B cell (primary cell): ENCODE data around the gene DDAH1. TPM values are rescaled to one million over a fixed set of nuclear protein-coding genes. Genes with fewer than 3 reads are reported as not detected.

Source experiments
- ATAC-seq: fragments of 200-7000 bp; cut with Tn5 transposase; one replicate; pipeline ENCODE4 v1.10.0; 2021; ENCODE audit warnings: low read depth, mild to moderate bottlenecking, moderate number of reproducible peaks, moderate library complexity
- CTCF ChIA-PET: fragments of 350-600 bp; sonication (Branson Sonifier 250); formaldehyde crosslinking; loops from one replicate; lab custom pipeline; 2021; ENCODE audit warnings: antibody characterized with exemption, inconsistent platforms; lab: Charles Lee
- POLR2A ChIA-PET: fragments of 350-600 bp; sonication (Branson Sonifier 250); formaldehyde crosslinking; loops from one replicate; lab custom pipeline; 2021; ENCODE audit warnings: antibody characterized with exemption; lab: Charles Lee
- DNase-seq: peaks from one replicate; pipeline ENCODE4 v3.0.0; 2013
- H2AFZ ChIP-seq: 2 replicates; pipeline ENCODE4 v1.6.1; 2012; ENCODE audit warnings: mild to moderate bottlenecking, low read depth, low read length; ENCODE audit not compliant: insufficient read depth, poor library complexity, severe bottlenecking
- H3K27ac ChIP-seq, 2 donors: 1 replicate in 1 of 2; 2 replicates in 1 of 2; pipeline ENCODE4 v1.5.1; 2012 to 2013; ENCODE audit warnings: low read length in 2 of 2, mild to moderate bottlenecking in 2 of 2, moderate library complexity in 1 of 2
- H3K27me3 ChIP-seq, 4 experiments: fragments of 200-600 bp in 1 of 4; sonication (generic) in 1 of 4; replicated peaks in 1 of 4; 1 replicate in 2 of 4; 2 replicates in 2 of 4; pipeline versions ENCODE4 v1.6.1 to v1.7.0; 2013 to 2016; ENCODE audit warnings: low read length in 3 of 4, mild to moderate bottlenecking in 2 of 4, mixed read lengths in 1 of 4, moderate library complexity in 1 of 4; ENCODE audit not compliant: insufficient read depth in 4 of 4, control insufficient read depth in 3 of 4; ENCODE audit errors: control extremely low read depth in 1 of 4
- H3K36me3 ChIP-seq, 2 experiments: replicated peaks in 1 of 2; 1 replicate in 1 of 2; 2 replicates in 1 of 2; pipeline versions ENCODE4 v1.6.1 to v1.7.1; 2013; ENCODE audit warnings: low read length in 1 of 2; ENCODE audit not compliant: insufficient read depth in 2 of 2, control insufficient read depth in 1 of 2; ENCODE audit errors: control extremely low read depth in 1 of 2, extremely low read depth in 1 of 2
- H3K4me1 ChIP-seq, 2 donors: fragments of 200-600 bp in 1 of 2; sonication (generic) in 1 of 2; 1 replicate in 1 of 2; 2 replicates in 1 of 2; pipeline versions ENCODE4 v1.5.1 to v1.6.1; 2013 to 2017; ENCODE audit warnings: low read length in 2 of 2; ENCODE audit not compliant: control insufficient read depth in 2 of 2, insufficient read depth in 2 of 2
- H3K4me2 ChIP-seq: replicated peaks from 2 replicates; pipeline ENCODE3; 2012; ENCODE audit warnings: mild to moderate bottlenecking, low read depth, low read length; ENCODE audit not compliant: poor library complexity, severe bottlenecking
- H3K4me3 ChIP-seq, 5 experiments: fragments of 200-600 bp in 1 of 5; sonication (generic) in 1 of 5; 1 replicate in 3 of 5; 2 replicates in 2 of 5; pipeline versions ENCODE4 v1.5.1 to v1.7.0; 2011 to 2016; ENCODE audit warnings: low read length in 4 of 5, mild to moderate bottlenecking in 4 of 5, low read depth in 2 of 5, control low read depth in 1 of 5, moderate library complexity in 1 of 5; ENCODE audit not compliant: insufficient read depth in 1 of 5; ENCODE audit errors: control extremely low read depth in 1 of 5, extremely low read depth in 1 of 5
- H3K79me2 ChIP-seq: fragments of 200-600 bp; sonication (generic); one replicate; pipeline ENCODE4 v1.6.0; 2016; ENCODE audit warnings: low read length; ENCODE audit not compliant: control insufficient read depth, insufficient read depth
- H3K9ac ChIP-seq: fragments of 200-600 bp; sonication (generic); 2 replicates; pipeline ENCODE4 v1.6.1; 2017; ENCODE audit warnings: mild to moderate bottlenecking, low read length, moderate library complexity
- H3K9me3 ChIP-seq, 3 donors: one replicate each; pipeline versions ENCODE4 v1.6.1 to v1.7.1; 2013; ENCODE audit warnings: low read length in 2 of 3; ENCODE audit not compliant: control insufficient read depth in 2 of 3, insufficient read depth in 1 of 3; ENCODE audit errors: control extremely low read depth in 1 of 3
- H4K20me1 ChIP-seq: 2 replicates; pipeline ENCODE4 v1.6.0; 2012; ENCODE audit warnings: mild to moderate bottlenecking, low read length; ENCODE audit not compliant: insufficient read depth, control insufficient read depth, poor library complexity, severe bottlenecking
- H3K27ac Mint-ChIP-seq: one replicate; pipeline ENCODE4 v1.8.0; 2021; ENCODE audit warnings: mixed read lengths
- H3K27me3 Mint-ChIP-seq: one replicate; pipeline ENCODE4 v1.8.0; 2021; ENCODE audit warnings: mixed read lengths
- H3K4me1 Mint-ChIP-seq: one replicate; pipeline ENCODE4 v1.8.0; 2021; ENCODE audit warnings: mixed read lengths
- H3K4me3 Mint-ChIP-seq: one replicate; pipeline ENCODE4 v1.8.0; 2021; ENCODE audit warnings: mixed read lengths
- H3K9me3 Mint-ChIP-seq: one replicate; pipeline ENCODE4 v1.8.0; 2022; ENCODE audit warnings: mixed read lengths; ENCODE audit not compliant: insufficient read depth
- CTCF ChIP-seq: fragments of 200-600 bp; IDR thresholded peaks from one replicate; pipeline ENCODE4 v1.8.0; 2022; ENCODE audit warnings: antibody characterized with exemption, mild to moderate bottlenecking
- EZH2 ChIP-seq: IDR thresholded peaks from 2 replicates; pipeline ENCODE4 v1.6.1; 2012; ENCODE audit warnings: borderline replicate concordance, low read depth, mild to moderate bottlenecking, moderate library complexity, low read length; ENCODE audit not compliant: insufficient read depth, poor library complexity, severe bottlenecking
- WGBS: methylation state at CpG from one replicate; pipeline ENCODE4 v1.1.5; 2013; ENCODE audit warnings: missing lambda C conversion rate; ENCODE audit not compliant: insufficient coverage; 5-methylcytosine and 5-hydroxymethylcytosine counted together
- intact Hi-C: fragments of 100-400 bp; cut with micrococcal nuclease; formaldehyde crosslinking; loops from one replicate; pipeline ENCODE4 v1.10.0; 2022
- polyA plus RNA-seq: library from polyadenylated mRNA; depleted of rRNA; stranded (reverse); fragments of >200 nt; gene quantifications from 2 replicates; pipeline ENCODE4 v1.2.3, GENCODE V29; 2012
- total RNA-seq, 2 donors: library from RNA; stranded (reverse); fragments of 120-200 nt in 1 of 2; gene quantifications; 1 replicate in 1 of 2; 2 replicates in 1 of 2; pipeline versions ENCODE4 v1.2.3 to v1.2.4, GENCODE V29; 2013 to 2022

Gene DDAH1
- total and polyA plus RNA-seq, 2 donors (not counting 1 experiment from before 2014, with no cell fraction given), result 0.04 TPM; not detected in 1

GRCh38 chr1:85409516-85409915 lies 55.4 kb downstream of the DDAH1 start:
- ChIA-PET POLR2A (no interaction called here), CTCF (no interaction called here)
- no peak overlapping the region for H3K27ac Mint-ChIP-seq
- intact Hi-C loops, result no loop called here
- TF ChIP-seq CTCF (no peak), EZH2 (no peak)
- ATAC-seq, result no peak
- H3K4me1 Mint-ChIP-seq, result no peaks in the 10 kb centered on the region
- H3K9ac ChIP-seq, result no peak overlapping the region
- H3K9me3 Mint-ChIP-seq, result no peaks in the 10 kb centered on the region
- no peak overlapping the region for H3K4me3 ChIP-seq
- H3K4me1 ChIP-seq, result no peaks in the 10 kb centered on the region
- no peaks in the 10 kb centered on the region for H3K9me3 ChIP-seq
- no peaks in the 10 kb centered on the region for H3K27me3 ChIP-seq
- no peak overlapping the region for H2AFZ ChIP-seq
- H3K4me3 Mint-ChIP-seq, result no peak overlapping the region
- no peaks in the 10 kb centered on the region for H3K36me3 ChIP-seq
- H3K4me2 ChIP-seq, result no peak overlapping the region
- no peaks in the 10 kb centered on the region for H3K27me3 Mint-ChIP-seq
- WGBS, result 93% methylated on average over 3 of the region's 3 CpGs
- H4K20me1 ChIP-seq, result no peaks in the 10 kb centered on the region
- H3K79me2 ChIP-seq, result no peaks in the 10 kb centered on the region
- no peak overlapping the region for H3K27ac ChIP-seq
- DNase-seq, result no peak

GRCh38 chr1:85407746-85408377 lies 57.1 kb downstream of the DDAH1 start:
- ChIA-PET CTCF (interaction anchor here (0.7 kb wide), 1 partner anchor 37 kb away, joined by 3 read pairs; no protein-coding TSS in a partner anchor), POLR2A (no interaction called here)
- Histone ChIP-seq H3K36me3 (no peaks in the 10 kb centered on the region), H3K27ac (no peak overlapping the region), H2AFZ (no peak overlapping the region), H3K4me1 (no peaks in the 10 kb centered on the region), H3K27me3 (no peaks in the 10 kb centered on the region), H3K4me2 (no peak overlapping the region), H3K9ac (no peak overlapping the region), H3K9me3 (no peaks in the 10 kb centered on the region), H4K20me1 (no peaks in the 10 kb centered on the region), H3K79me2 (no peaks in the 10 kb centered on the region), H3K4me3 (no peak overlapping the region)
- H3K27ac Mint-ChIP-seq, result no peak overlapping the region
- H3K27me3 Mint-ChIP-seq, result no peaks in the 10 kb centered on the region
- H3K9me3 Mint-ChIP-seq, result no peaks in the 10 kb centered on the region
- DNase-seq, result no peak
- intact Hi-C loops, result no loop called here
- H3K4me1 Mint-ChIP-seq, result no peaks in the 10 kb centered on the region
- no peak overlapping the region for H3K4me3 Mint-ChIP-seq
- ATAC-seq, result no peak
- no CpG with 5 or more reads among the region's 5 CpGs for WGBS
- TF ChIP-seq EZH2, result no peak
- TF ChIP-seq CTCF, result no peak
